ENCODE data around the gene MCCC2.
"Not testable (repeated sequence)": the region's sequence is repeated elsewhere in the genome, so short reads cannot be mapped to it uniquely, and the experiment has no call there.

The MCCC2 gene

DNA sequence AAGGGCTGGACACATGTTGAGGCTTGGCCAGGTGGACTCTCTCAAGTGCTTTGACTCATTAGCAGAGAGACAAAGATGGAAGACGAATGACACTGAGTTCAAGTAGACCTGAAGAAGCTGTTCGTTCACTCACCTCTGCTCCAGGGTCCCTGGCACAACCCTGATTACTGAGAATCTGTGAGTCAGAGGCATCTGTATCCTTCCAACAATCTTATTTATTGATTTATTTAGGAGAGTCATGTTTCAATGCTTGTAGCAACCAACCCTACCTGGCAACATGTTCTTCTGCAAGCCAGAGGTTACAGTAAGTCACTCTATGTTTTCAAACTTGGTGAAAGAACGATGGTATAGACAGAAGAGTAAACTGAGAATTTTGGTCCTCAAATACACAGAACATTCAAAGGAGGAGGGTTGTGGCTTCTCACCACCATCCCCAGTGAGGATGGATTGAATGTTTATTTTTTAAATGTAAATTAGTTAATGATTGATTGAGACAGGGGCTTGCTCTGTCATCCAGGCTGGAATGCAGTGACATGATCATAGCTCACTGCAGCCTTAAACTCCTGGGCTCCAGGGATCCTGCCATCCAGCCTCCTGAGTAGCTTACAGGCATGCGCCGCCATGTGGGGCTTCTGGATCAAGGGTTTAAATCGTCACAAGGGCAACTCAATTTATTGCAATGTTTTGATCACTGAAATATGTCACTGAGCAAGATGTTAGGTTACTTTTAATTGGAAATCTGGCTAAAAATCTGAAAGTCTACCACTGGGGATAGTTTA is 76.2 kb downstream of the MCCC2 start:
- no peak for DNase-seq

DNA sequence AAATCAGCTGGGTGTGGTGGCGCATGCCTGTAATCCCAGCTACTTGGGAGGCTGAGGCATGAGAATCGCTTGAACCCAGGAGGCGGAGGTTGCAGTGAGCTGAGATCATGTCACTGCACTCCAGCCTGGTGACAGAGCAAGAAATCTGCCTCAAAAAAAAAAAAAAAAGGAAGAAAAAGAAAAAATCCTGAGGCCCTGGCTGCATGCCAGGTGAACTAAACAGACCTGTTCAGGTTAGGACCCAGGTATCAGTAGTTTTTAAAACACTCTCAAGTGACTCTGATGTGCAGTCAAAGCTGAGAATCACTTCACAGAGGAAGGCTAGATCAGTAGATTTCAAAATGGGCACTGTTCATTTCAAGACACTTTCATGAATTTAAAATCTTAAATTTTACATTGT is 77.5 kb downstream of the MCCC2 start:
- not testable (repeated sequence) for DNase-seq

DNA sequence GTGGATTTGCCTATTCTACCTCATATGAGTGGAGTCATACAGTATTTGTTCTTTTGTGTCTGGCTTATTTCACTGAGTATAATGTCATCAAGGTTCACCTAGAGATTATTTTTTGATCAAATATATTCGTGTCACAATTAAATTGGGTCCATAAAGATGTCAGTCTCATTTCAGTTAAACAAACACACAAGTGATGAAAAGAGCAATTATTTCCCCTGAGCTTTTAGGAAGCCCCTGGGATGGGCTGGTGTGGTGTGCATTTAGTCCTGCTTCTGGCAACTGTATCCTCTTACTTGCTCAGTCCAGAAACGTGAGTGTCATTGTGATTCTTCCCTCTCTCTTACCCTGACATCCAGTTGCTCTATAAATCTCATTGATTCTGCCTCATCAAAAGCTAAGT is 79.2 kb downstream of the MCCC2 start:
- no peak for DNase-seq

DNA sequence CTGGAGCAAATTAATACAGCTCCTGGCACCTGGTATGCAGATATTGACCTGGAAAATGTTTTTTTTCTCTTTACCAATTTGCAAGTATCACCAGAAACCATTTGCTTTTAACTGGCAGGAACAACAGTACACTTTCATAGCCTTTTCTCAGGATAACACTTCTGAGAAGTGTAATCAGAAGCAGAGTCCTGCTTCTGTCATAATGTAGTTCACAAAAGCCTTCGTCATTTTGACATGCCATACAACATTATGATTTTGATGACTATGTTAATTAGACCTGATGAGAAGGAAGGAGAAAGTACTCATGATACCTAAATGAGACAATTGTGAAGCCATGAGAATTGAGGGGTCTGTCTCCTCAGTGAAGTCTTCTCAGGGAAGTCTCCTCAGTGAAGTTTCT is 90.8 kb downstream of the MCCC2 start:
- no peak for DNase-seq

DNA sequence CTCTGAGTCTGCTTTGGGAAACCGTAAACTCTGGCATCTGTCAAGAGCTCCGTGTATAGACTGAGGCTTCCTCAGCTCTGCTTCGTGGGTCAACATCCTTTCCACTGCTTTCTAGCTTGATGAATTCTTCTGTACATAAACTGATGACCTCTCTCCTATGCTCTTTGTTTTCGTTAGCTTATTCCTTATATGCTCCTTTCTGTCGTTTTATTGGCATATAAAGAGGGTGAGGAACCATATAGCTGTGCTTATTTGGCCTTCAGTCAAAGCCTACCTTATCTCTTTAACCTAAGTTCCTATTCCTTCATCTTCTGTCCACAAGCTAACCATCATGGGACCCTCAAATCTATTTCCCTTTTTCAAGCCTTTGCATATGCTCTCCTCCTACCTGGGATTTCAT is 92.6 kb downstream of the MCCC2 start:
- DNase-seq: no peak

DNA sequence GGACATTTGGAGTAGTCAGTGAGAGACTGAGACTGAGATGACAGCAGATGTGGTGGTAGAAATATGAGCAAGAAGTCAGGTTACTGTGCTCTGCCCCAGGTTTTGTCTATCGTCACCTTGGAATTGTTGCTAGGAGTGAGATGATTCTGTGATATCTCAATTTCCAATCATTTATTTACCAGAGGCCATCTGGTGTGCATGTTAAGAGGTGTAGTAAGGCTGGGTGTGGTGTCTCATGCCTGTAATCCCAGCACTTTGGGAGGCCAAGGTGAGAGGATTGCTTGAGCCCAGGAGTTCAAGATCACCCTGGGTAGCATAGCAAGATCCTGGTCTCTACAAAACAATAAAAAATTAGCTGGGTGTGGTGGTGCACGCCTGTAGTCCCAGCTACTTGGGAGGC is 93.4 kb downstream of the MCCC2 start:
- DNase-seq: no peak

DNA sequence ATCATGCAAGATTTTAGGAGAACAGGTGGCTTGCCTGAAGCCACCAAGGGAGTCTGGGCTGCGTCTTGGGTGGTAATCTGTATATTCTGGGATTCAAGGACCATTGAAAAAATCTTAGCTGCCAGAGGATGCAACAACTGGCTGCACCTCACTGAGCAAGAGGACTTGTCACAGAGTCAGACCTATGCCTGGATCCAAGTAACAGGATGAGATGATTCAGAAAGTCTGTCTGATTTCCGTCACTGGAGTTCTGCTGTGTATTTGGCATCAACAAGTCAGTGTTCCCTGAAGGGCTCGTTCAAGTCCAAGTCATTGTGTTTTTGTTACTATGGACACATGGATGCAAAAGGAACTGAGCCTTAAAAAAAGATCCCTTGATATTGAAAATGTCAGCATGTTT is 94.2 kb downstream of the MCCC2 start:
- DNase-seq: no peak

DNA sequence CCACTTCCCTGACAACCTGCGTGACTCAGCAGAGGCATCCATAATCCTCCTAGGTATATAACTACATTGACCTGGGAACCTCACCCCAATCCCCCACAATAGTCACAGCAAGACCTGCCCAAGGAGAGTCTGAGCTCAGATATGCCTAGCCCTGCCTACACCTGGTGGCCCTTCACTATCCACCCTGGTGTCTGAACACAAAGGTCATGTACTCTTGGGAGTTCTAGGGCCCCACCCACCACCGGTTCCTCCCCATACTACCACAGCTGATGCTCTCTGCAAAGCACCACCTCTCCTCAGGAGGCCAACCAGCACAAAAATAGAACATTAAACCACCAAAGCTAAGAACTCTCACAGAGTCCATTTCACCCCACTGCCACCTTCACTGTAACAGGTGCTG is 97.2 kb downstream of the MCCC2 start:
- no peak for DNase-seq

DNA sequence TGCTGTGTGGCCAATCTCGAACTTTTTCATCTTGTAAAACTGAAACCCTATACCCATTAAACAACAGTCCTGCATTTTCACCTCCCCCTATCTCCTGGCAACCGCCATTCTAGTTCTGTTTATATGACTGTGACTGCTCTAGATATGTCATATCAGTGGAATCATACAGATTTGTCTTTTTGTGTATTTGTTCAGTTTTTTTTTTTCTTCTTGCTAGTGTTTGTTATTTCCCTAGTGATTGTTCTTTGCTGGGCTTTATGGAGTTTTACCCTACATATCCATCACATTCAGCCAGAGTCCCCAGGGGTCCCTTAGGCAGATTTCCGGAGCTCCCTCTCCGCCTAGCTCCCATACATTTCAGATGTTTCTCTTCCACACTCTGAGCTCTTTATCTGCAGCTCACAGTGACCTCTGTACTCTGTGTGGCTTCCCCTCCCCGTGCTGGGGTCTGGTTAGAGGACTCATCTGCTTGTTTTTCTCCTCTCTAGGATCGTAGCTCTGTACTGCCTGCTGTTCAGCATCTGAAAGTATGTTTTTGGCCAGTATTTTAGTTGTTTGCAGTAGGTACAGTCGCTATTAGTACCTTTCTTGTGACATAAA is 106.8 kb downstream of the MCCC2 start:
- DNase-seq: no peak

DNA sequence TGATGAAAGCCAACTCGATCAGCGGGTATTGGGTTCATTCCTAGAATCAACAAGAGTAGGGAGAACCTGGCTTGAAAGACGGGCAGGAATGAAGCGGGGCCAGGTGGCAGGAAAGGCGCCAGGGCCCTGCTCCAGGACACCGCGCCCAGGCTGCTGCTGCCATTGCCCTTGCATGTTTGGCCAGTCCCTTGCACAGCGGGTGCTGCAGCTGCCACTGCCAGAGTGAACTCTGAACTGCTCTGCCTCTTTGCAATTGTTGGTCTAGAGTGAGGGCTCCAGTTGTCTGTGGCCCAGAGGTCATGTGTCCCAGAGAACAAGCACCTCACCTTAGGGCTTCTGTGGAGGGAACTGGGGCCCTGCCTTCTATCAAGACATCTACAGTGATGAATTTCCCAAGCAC is 107.9 kb downstream of the MCCC2 start:
- no peak for DNase-seq

DNA sequence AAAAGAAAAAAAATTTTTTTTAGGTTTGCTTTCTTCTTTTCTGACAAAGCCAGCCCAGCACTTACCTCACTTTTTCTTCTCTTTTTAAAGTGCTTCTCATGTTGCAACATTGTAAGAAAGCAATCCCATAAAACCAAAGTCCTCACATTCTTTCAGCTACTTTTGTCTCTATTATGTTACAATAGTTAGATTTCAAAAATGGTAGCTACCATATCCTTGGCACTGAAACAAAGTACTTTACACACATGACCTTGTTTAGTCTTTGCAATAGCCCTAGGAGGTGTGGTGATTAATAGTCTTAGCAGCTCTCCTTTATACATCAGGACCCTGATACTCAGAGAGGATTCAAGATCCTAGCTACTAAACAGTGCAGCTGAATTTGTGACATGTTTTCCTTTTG is 108.5 kb downstream of the MCCC2 start:
- no peak for DNase-seq

DNA sequence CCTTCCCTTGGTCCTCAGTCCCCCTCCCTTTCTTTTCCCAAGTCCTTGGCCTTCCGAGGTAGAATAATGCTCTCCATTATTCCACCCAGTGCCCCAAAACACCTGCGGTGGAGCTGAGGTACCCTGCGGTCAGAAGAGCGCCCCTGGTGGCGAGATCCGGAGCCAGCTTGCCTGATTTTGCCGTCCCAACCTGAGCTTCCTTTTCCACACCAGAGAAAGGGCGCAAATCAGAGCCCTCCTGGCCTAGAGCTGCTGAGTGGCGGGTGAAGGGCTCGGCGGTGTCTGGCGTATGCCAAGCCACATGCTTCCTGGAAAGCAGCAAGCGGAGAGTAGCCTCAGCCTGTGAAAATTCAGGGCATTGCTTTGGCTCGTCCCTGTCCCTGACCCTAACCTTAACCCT is 110.8 kb downstream of the MCCC2 start:
- no peak for DNase-seq

DNA sequence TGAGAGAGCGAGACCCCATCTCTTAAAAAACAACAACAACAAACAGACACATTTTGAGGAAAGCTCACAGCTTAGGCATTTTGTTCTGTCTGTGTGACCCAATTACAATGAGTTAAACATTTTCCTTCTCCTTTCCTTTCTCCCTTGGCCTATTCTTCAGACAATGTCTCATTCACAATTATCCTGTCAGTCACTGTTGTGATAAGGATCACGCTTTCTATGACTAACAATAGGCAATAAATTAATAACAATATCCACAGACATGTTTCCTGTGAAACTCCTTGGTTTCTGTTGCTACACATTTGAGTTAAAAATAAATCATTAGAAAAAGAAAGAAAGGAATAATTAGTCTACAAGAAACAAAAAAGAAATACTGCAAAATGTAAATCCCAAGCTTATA is 112.1 kb downstream of the MCCC2 start:
- DNase-seq: no peak

DNA sequence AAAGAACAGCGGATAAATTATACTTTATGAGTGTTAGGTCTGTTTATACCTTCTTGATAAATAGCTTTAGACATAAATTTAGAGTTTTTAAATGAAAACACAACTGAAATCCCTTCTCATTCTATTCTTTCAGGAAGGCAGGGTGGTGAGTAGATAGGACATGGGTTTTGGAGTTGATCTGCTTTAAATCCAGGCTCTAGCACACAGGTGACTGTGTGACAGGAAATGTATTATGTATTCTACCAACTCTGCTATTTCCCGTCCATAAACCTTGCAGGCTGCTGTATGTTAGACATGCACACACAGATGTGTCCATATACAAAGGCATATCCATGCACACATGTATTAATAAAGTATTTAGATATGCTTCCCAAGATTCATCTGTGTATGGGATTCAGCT is 112.6 kb downstream of the MCCC2 start:
- DNase-seq: no peak

DNA sequence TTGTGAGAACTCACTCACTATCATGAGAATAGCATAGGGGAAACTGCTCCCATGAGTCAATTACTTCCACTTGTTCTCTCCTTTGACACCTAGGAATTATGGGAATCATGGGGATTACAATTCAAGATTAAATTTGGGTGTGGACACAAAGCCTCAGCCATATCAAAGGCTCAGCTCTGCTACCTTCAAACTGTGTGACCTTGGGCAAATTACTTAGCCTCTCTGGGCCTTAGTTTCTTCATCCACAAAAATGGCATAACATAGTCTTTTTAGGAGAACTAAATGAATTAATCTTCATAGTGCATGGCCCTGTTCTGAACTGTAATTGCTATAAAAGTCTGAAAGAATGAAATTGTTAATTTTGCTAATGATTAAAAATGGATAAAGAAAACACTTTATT is 113.7 kb downstream of the MCCC2 start:
- no peak for DNase-seq

DNA sequence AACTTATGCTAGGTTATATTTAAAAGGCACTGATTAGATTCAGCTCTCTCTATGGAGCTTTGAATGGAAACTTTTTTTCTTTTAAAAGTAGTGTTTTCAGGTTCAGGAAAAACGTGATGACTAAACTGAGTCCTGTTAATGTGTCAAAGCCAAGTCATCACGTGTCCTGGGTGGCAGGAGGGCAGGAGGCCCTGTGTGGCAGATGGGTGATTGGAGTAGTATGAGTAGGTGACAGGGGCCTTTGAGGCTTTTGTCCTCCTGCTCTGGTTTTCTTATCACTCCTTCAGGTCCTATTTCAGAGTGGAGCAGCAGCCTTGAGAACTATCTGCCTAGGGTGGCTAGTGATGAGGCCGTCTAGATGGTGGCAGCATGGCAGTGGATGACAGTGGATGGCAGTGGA is 114.3 kb downstream of the MCCC2 start:
- peak; percentile 51 for DNase-seq

DNA sequence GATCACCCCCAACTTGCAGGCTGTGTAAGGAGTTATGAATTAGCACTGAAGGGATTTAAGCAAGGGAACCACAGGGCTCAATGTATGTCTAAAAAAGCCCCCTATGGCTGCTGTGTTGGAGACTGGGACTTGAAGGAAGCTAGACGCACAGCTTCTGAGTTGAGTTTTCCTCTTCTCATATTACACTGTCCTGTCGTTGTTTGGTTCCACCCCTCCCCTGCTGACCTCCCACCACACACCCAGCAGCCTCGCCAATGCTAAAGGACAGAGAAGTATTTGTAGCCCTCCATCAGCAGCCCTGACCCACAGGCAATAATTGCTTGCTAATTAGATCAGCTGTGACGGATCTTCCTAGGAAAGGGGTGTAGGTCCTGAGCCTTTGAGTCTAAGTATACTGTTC is 116.8 kb downstream of the MCCC2 start:
- DNase-seq: no peak

DNA sequence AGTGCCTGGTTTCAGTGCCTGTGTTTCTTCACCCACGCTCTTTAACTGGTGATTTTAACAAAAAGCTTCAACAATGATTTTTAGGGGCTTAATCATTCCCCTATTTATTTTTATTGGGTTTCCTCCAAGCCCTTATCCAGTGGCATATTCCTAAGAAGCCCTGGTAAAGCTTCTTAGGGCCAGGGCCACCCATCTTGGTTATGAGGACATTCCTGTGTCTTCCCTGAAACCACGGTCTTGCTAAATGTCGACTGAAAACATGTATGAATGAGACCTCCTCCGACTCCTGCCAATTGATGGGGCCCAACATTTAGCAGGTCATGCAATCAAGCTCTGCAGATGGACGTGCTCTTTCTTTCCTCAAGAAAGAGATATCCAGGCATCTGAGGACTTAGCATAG is 118.3 kb downstream of the MCCC2 start:
- no peak for DNase-seq

DNA sequence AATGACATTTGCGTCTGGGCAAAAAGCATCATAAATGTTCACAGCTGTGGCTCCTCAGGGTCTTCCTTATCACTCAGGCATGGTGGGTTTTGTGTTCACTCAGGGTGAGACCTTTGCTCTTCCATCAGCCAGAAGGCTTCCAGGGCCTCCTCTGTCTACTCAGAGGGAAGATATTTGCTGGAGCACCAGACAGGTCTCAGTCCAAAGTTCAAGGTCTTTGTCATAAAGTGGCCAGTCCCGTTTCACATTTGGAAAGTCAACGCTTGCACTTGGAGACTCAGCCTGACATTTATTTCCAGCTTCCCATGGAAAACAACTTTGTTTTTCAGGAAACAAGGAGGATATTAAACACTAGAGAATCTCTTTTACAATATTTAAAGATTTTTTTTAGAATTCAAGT is 119.8 kb downstream of the MCCC2 start:
- no peak for DNase-seq

Data from activated CD4-positive, alpha-beta T cell treated with anti-CD3 and anti-CD28 coated beads, Interleukin-2, Interleukin-6, amounts not matched to agents 100 ng/mL and 50 ng/mL, durations not matched to agents 16 hours and 8 hours (primary cell).